SK-N-MC (cell line): ENCODE results near the gene ITSN1.

Experiments
- DNase-seq: peaks from one replicate; pipeline ENCODE4 v3.0.0-alpha.2; 2011; ENCODE audit warnings: low read depth, low spot score
- H3K27ac ChIP-seq: fragments of 200-600 bp; sonication (generic); 2 replicates; pipeline ENCODE4 v1.5.1; 2016; ENCODE audit warnings: mixed run types
- H3K36me3 ChIP-seq: fragments of 200-600 bp; sonication (generic); 2 replicates; pipeline ENCODE4 v1.6.1; 2017; ENCODE audit warnings: antibody characterized with exemption, low read length, mixed read lengths; ENCODE audit not compliant: insufficient read depth
- H3K4me3 ChIP-seq: fragments of 200-600 bp; sonication (generic); 2 replicates; pipeline ENCODE4 v1.5.1; 2016
- H3K9ac ChIP-seq: fragments of 200-600 bp; sonication (generic); 2 replicates; pipeline ENCODE4 v1.8.0; 2017; ENCODE audit warnings: mixed run types, mixed read lengths; ENCODE audit not compliant: insufficient read length
- H3K9me3 ChIP-seq: fragments of 200-600 bp; sonication (generic); 2 replicates; pipeline ENCODE4 v1.6.1; 2017; ENCODE audit warnings: low read depth, mild to moderate bottlenecking, antibody characterized with exemption, low read length, moderate library complexity, mixed read lengths
- EZH2 ChIP-seq: fragments of 200-600 bp; sonication (generic); IDR thresholded peaks from one replicate; pipeline ENCODE4 v1.6.1; 2017; ENCODE audit warnings: antibody characterized with exemption
- FOXP2 ChIP-seq: optimal IDR thresholded peaks from 2 replicates; pipeline ENCODE3; 2011; ENCODE audit warnings: mild to moderate bottlenecking, moderate library complexity; ENCODE audit not compliant: insufficient read depth; ENCODE audit errors: extremely low read length, control extremely low read depth
- POLR2AphosphoS5 ChIP-seq: IDR thresholded peaks from 2 replicates; pipeline ENCODE4 v1.6.1; 2012; ENCODE audit warnings: mild to moderate bottlenecking, low read depth, low read length, borderline replicate concordance

The ITSN1 gene

DNA sequence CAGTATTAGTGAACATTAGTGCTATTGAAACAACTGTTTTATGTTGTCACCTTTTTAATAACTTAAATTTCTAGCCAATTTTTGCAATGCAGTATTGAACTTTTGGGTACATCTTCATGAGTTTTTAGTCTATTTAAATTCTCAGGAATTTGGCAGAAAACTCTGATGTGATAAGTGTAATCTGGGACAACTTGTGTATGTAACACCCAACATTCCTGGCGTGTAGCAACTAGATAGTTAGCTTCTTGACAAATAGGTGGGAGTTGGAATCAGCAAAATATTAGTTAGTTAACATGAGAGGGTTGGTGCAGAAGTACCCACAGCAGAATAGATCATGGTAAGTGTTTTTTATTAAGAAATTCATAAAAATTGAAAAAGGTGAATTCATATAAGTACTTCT, 111.6 kb downstream of the ITSN1 start:
- peaks cover 8% of the 10 kb centered on the region; the same call in 1 of the 2 replicates for H3K36me3 ChIP-seq
- no peak overlapping the region for H3K9ac ChIP-seq
- DNase-seq, result no peak
- no peak overlapping the region for H3K4me3 ChIP-seq
- H3K27ac ChIP-seq, result no peak overlapping the region
- H3K9me3 ChIP-seq, result no peaks in the 10 kb centered on the region
- TF ChIP-seq POLR2AphosphoS5 (no peak), EZH2 (no peak), FOXP2 (no peak)

DNA sequence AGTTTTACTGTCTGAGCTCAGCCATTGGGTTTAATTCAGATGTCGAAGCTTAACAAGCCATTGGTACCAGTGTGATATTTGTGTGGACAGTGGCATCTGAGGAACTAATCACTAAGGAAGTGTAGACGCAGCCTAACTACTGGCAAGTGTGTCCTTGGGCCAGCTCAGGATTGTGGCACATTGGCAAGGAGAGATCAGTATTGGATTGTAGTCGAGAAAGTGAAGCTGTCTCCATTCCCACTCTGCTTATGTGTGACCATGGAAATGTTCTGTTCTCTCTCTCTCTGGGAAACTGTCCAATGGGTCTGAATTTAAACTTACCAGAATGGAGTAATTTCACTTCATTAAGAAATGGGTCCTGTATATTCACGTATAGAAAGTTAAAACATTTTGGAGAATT, 112.2 kb downstream of the ITSN1 start:
- H3K4me3 ChIP-seq, result no peak overlapping the region
- DNase-seq, result no peak
- TF ChIP-seq EZH2 (no peak), FOXP2 (no peak), POLR2AphosphoS5 (no peak)
- no peak overlapping the region for H3K27ac ChIP-seq
- H3K36me3 ChIP-seq, result peaks cover 8% of the 10 kb centered on the region; the same call in 1 of the 2 replicates
- no peaks in the 10 kb centered on the region for H3K9me3 ChIP-seq
- H3K9ac ChIP-seq, result no peak overlapping the region

- Histone ChIP-seq H3K27ac (no peak overlapping the region), H3K4me3 (no peak overlapping the region), H3K9ac (no peak overlapping the region), H3K36me3 (peaks cover 8% of the 10 kb centered on the region; the same call in 1 of the 2 replicates), H3K9me3 (no peaks in the 10 kb centered on the region)
- no peak for DNase-seq
- no peak for TF ChIP-seq EZH2
Measured at GRCh38 chr21:33755354-33755753, 113.1 kb downstream of the ITSN1 start.

DNA sequence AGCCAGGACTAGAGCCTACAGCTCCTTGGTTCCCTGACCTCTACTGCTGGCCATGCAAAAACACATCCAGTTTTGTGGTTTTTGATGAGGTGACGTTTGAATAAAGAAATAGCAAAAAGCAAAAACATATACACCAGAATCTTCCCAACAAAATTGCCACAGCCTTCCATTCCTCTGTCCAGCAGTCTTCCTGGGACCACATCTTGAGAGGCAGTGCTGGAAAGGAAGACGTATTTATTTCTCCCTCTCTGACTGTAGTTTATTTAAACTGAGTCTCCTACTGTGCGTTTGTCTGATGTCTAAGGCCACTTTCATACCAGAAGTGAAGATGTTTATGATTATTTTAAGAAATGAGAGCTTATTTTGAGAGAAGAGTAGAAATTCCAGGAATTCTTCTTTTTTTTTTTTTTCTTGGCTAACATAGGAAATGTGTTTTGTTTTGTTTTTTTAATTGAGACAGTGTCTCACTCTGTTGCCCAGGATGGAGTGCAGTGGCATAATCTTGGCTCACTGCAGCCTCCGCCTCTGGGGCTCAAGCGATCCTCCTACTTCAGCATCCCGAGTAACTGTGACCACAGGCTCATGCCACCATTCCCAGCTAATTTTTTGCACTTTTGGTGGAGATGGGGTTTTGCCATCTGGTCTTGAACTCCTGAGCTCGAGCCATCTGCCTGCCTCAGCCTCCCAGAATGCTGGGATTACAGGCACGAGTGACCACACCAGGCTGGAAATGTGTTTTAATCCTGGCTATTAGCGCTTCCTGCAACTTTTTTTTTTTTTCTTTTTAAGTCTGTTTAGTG, 118.5 kb downstream of the ITSN1 start:
- H3K4me3 ChIP-seq, result peak overlapping the region; percentile 47
- DNase-seq, result no peak
- H3K9me3 ChIP-seq, result no peaks in the 10 kb centered on the region
- TF ChIP-seq EZH2 (no peak), FOXP2 (no peak), POLR2AphosphoS5 (no peak)
- H3K36me3 ChIP-seq, result peaks cover under 1% of the 10 kb centered on the region; the same call in 1 of the 2 replicates
- H3K27ac ChIP-seq, result peak overlapping the region; percentile 88
- peak overlapping the region; percentile 43 for H3K9ac ChIP-seq

- TF ChIP-seq POLR2AphosphoS5, result no peak
- TF ChIP-seq EZH2, result no peak
- TF ChIP-seq FOXP2, result no peak
- Histone ChIP-seq H3K36me3 (peaks cover 6% of the 10 kb centered on the region), H3K4me3 (peak overlapping the region; percentile 47), H3K9ac (peak overlapping the region; percentile 43), H3K9me3 (no peaks in the 10 kb centered on the region), H3K27ac (peak overlapping the region; percentile 88)
- peak; percentile 24 for DNase-seq
Measured at GRCh38 chr21:33761441-33762036, 119.2 kb downstream of the ITSN1 start.

DNA sequence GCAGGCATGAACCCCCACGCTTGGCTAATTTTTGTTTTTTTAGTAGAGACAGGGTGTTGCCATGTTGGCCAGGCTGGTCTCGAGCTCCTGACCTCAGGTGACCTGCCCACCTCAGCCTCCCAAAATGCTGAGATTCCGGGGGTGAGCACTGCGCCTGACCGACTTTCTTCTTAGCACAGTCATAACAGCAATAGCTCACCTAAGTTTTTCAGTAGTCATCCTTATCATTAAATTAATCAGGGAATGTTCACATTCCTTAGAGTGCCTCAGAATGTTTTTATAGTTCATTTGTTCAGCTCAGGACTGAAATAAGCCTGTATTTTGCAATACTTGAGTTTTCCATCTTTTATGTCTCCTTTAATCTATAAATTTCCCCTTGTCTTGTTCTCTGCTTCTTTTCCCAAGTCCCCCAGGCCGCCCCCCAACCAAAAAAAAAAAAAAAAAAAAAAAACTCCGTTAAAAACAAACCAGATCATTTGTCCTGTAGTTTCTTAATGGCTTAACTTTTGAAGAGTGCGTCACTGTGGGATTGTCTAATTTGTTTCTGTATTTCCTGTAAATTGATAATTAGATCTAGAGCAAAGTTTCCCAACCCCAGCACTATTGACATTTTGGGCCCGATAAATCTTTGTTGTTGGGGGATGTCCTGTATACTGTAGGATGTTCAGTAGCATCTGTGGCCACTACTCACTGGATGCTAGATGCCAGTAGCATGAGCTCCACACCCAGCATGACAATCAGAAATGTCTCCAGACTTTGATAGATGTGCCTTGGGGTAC, 120.7 kb downstream of the ITSN1 start:
- no peak overlapping the region for H3K27ac ChIP-seq
- H3K9ac ChIP-seq, result no peak overlapping the region
- H3K4me3 ChIP-seq, result no peak overlapping the region
- TF ChIP-seq POLR2AphosphoS5 (no peak), FOXP2 (no peak), EZH2 (no peak)
- no peaks in the 10 kb centered on the region for H3K9me3 ChIP-seq
- DNase-seq, result no peak
- peaks cover 6% of the 10 kb centered on the region for H3K36me3 ChIP-seq

- no peak overlapping the region for H3K27ac ChIP-seq
- no peak for TF ChIP-seq FOXP2
- no peak for TF ChIP-seq POLR2AphosphoS5
- TF ChIP-seq EZH2, result no peak
- no peak overlapping the region for H3K9ac ChIP-seq
- no peak overlapping the region for H3K4me3 ChIP-seq
- no peak for DNase-seq
- no peaks in the 10 kb centered on the region for H3K9me3 ChIP-seq
- H3K36me3 ChIP-seq, result peaks cover 6% of the 10 kb centered on the region
Measured at GRCh38 chr21:33763582-33763899, 121.2 kb downstream of the ITSN1 start.

- DNase-seq, result no peak
- H3K4me3 ChIP-seq, result no peak overlapping the region
- H3K36me3 ChIP-seq, result peaks cover 24% of the 10 kb centered on the region
- H3K9me3 ChIP-seq, result no peaks in the 10 kb centered on the region
- TF ChIP-seq FOXP2 (no peak), EZH2 (no peak), POLR2AphosphoS5 (no peak)
- no peak overlapping the region for H3K9ac ChIP-seq
- no peak overlapping the region for H3K27ac ChIP-seq
Measured at GRCh38 chr21:33767236-33767635, 124.9 kb downstream of the ITSN1 start.
